GM12872 (cell line): ENCODE results near the gene F11.

Source experiments
- TF ChIP-seq, protein P1 (sequence below): IDR thresholded peaks from 3 replicates; pipeline ENCODE4 v1.5.1; 2011; ENCODE audit warnings: low read depth, mild to moderate bottlenecking, low read length, moderate library complexity; ENCODE audit not compliant: insufficient read depth

The F11 gene

DNA sequence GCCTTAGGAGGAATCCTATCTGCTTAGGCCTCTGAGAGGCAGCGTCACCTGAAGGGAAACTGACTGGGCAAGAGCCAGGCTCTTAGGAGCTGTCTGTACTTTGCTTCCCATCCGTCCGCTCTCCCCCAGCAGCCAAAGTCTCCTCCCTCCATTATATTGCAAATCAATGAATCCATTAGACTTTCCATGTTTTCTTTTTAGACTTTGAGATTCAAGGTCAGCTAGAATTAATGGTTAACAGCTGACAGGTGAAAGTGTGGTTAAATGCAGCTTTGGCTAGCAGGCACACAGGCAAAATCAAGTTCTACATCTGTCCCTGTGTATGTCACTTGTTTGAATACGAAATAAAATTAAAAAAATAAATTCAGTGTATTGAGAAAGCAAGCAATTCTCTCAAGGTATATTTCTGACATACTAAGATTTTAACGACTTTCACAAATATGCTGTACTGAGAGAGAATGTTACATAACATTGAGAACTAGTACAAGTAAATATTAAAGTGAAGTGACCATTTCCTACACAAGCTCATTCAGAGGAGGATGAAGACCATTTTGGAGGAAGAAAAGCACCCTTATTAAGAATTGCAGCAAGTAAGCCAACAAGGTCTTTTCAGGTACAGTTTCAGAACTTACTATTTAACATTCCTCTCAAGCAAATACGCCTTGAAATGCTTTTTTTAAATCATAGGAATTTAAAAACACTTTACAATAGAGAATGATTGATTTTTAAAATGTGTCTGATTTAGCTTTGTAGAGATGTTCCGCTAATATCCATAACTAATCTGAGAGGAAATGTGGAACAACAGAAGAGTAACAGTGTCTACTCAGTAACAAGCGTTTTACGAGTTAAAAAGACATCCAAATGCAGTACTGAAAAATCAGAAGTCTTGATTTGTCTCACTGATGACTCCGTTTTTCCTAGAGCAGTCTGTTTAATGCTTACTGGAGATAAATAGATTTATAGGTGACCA is at the start of gene F11:
F11 (plus strand) TSS at position 507 of the 970 bp plus-strand sequence. CDS start 948 bp downstream, outside the sequence.
- TF ChIP-seq, protein P1, sequence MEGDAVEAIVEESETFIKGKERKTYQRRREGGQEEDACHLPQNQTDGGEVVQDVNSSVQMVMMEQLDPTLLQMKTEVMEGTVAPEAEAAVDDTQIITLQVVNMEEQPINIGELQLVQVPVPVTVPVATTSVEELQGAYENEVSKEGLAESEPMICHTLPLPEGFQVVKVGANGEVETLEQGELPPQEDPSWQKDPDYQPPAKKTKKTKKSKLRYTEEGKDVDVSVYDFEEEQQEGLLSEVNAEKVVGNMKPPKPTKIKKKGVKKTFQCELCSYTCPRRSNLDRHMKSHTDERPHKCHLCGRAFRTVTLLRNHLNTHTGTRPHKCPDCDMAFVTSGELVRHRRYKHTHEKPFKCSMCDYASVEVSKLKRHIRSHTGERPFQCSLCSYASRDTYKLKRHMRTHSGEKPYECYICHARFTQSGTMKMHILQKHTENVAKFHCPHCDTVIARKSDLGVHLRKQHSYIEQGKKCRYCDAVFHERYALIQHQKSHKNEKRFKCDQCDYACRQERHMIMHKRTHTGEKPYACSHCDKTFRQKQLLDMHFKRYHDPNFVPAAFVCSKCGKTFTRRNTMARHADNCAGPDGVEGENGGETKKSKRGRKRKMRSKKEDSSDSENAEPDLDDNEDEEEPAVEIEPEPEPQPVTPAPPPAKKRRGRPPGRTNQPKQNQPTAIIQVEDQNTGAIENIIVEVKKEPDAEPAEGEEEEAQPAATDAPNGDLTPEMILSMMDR, result no peak

GRCh38 chr4:186216465-186217024 is 49.4 kb upstream of the F11 start:
- TF ChIP-seq, protein P1, result no peak

DNA sequence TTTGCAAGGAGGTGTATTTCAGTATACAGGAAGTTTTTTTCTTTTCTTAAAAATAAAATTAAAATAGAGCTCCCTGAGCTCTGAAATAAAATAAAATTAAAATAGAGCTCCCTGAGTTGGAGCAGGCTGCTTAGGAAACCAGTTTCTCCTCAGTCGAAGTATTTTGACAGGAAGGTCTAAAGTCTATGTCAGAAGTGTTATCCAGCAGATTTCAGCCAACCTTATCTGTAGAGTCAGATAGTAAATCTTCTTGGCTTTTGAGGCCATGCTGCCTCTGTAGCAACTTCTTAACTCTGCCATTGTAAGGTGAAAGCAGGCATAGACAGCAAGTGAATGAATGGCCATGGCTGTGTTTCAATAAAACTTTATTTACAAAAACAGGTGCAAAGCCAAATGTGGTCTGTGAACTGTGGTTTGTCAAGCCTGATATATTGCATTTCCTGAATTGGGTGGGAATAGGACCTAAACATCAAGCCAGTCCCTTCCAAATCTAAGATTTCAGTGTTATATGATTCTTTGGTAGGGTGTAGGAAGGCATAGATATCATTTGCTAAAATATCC is 48.2 kb upstream of the F11 start:
- TF ChIP-seq, protein P1, result no peak

- TF ChIP-seq, protein P1, result no peak
These were observed 44.4 kb upstream of the F11 start for GRCh38 chr4:186221624-186222023.

DNA sequence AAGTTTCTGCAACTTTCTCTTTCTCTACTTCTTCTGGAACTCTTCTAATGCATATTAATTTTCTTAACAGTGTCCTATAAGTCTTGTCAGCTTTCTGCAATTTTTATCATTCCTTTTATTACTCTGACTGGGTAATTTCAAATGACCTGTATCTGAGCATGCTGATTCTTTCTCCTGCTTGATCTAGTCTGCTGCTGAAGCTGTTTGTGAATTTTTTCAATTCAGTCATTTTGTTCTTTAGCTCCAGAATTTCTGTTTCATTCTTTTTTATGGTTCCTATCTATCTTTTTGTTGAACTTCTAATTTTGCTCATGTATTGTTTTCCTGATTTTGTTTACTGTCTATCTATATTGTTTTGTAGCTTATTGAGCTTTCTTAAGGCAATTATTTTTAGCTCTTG is 40.1 kb upstream of the F11 start:
- TF ChIP-seq, protein P1, result no peak

GRCh38 chr4:186226521-186227189 is 39.3 kb upstream of the F11 start:
- TF ChIP-seq, protein P1, result no peak

DNA sequence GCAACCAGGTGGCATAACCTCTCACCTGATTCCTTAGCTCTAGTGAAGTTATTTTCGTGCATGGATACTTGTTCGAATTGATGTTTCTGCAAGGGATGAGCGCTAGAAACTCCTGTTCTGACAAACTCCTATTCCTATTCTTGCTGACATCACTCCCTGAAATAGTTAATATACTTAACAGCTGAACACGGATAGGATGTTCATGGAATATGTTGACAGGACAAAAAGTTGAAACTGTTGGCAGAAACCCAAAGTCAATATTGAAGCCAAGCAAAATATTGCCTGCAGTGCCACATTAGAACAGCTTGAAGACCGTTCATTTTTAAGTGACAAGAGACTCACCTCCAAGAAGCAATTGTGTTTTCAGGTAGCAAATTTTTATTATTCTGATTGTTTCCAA is 38.8 kb upstream of the F11 start, which contains the start of gene KLKB1:
KLKB1 (plus strand) TSS at position 287 of the 400 bp plus-strand sequence. CDS start 689 bp downstream, outside the sequence.
- TF ChIP-seq, protein P1, result no peak
